H9 (cell line): ENCODE results near the gene FAM83C. TPM values are rescaled to one million over a fixed set of nuclear protein-coding genes. Genes with fewer than 3 reads are reported as not detected.
A peak's percentile ranks its signal among the peaks of the same experiment; 100 is the strongest.

ENCODE experiments used
- DNase-seq: peaks from one replicate; pipeline ENCODE4 v3.0.0-alpha.2; 2017
- H2AFZ ChIP-seq: one replicate; pipeline ENCODE4 v1.6.1; 2013; ENCODE audit warnings: mild to moderate bottlenecking, low read length, control low read depth, moderate library complexity
- H2AK5ac ChIP-seq: 2 replicates; pipeline ENCODE4 v1.6.1; 2013; ENCODE audit warnings: low read length, control low read depth, mixed read lengths; ENCODE audit not compliant: insufficient read length
- H2BK120ac ChIP-seq: one replicate; pipeline ENCODE4 v1.6.1; 2013; ENCODE audit warnings: low read depth, mild to moderate bottlenecking, low read length, control low read depth, inconsistent platforms; ENCODE audit not compliant: poor library complexity, severe bottlenecking
- H2BK12ac ChIP-seq: 2 replicates; pipeline ENCODE4 v1.6.1; 2013; ENCODE audit warnings: low read length, control low read depth, mixed read lengths, low read depth; ENCODE audit not compliant: insufficient read length
- H2BK15ac ChIP-seq: 2 replicates; pipeline ENCODE4 v1.6.1; 2013; ENCODE audit warnings: low read depth, low read length, control low read depth
- H2BK20ac ChIP-seq: one replicate; pipeline ENCODE4 v1.6.1; 2013; ENCODE audit warnings: low read depth, mild to moderate bottlenecking, low read length, control low read depth, inconsistent platforms; ENCODE audit not compliant: poor library complexity, severe bottlenecking
- H2BK5ac ChIP-seq: 2 replicates; pipeline ENCODE4 v1.6.1; 2013; ENCODE audit warnings: low read length, control low read depth, mixed read lengths; ENCODE audit not compliant: insufficient read length
- H3K14ac ChIP-seq: 2 replicates; pipeline ENCODE4 v1.6.1; 2013; ENCODE audit warnings: low read length, control low read depth; ENCODE audit not compliant: insufficient read depth
- H3K18ac ChIP-seq: 2 replicates; pipeline ENCODE4 v1.6.1; 2013; ENCODE audit warnings: low read depth, mild to moderate bottlenecking, mixed read lengths, low read length, control low read depth; ENCODE audit not compliant: insufficient read length
- H3K23ac ChIP-seq: 2 replicates; pipeline ENCODE4 v1.6.1; 2013; ENCODE audit warnings: low read length, control low read depth, mixed read lengths, low read depth; ENCODE audit not compliant: insufficient read length
- H3K23me2 ChIP-seq: 2 replicates; pipeline ENCODE4 v1.6.1; 2013; ENCODE audit warnings: low read depth, mild to moderate bottlenecking, mixed read lengths, low read length, control low read depth; ENCODE audit not compliant: insufficient read length, poor library complexity, severe bottlenecking
- H3K27ac ChIP-seq: 2 replicates; pipeline ENCODE4 v1.5.1; 2013; ENCODE audit warnings: low read length, control low read depth, mixed read lengths, low read depth; ENCODE audit not compliant: insufficient read length
- H3K27me3 ChIP-seq: 2 replicates; pipeline ENCODE4 v1.6.1; 2013; ENCODE audit warnings: low read length, control low read depth, inconsistent platforms; ENCODE audit not compliant: insufficient read depth
- H3K4ac ChIP-seq: 2 replicates; pipeline ENCODE4 v1.6.1; 2013; ENCODE audit warnings: low read depth, mild to moderate bottlenecking, control low read depth, inconsistent platforms, low read length, moderate library complexity
- H3K4me1 ChIP-seq: 2 replicates; pipeline ENCODE4 v1.6.1; 2013; ENCODE audit warnings: low read length, control low read depth, inconsistent platforms; ENCODE audit not compliant: insufficient read depth
- H3K4me2 ChIP-seq: 2 replicates; pipeline ENCODE4 v1.6.1; 2013; ENCODE audit warnings: low read length, control low read depth, mixed read lengths; ENCODE audit not compliant: insufficient read length, insufficient read depth
- H3K56ac ChIP-seq: 2 replicates; pipeline ENCODE4 v1.6.1; 2013; ENCODE audit warnings: low read depth, mild to moderate bottlenecking, mixed read lengths, low read length, control low read depth; ENCODE audit not compliant: insufficient read length
- H3K79me1 ChIP-seq: 2 replicates; pipeline ENCODE4 v1.6.1; 2013; ENCODE audit warnings: low read depth, mild to moderate bottlenecking, moderate library complexity, low read length, control low read depth, inconsistent platforms; ENCODE audit not compliant: insufficient read depth, poor library complexity, severe bottlenecking
- H3K79me2 ChIP-seq: 2 replicates; pipeline ENCODE4 v1.6.1; 2013; ENCODE audit warnings: low read length, control low read depth, inconsistent platforms; ENCODE audit not compliant: insufficient read depth
- H3K9ac ChIP-seq: 2 replicates; pipeline ENCODE4 v1.6.1; 2013; ENCODE audit warnings: low read length, control low read depth, mixed read lengths; ENCODE audit not compliant: insufficient read length; ENCODE audit errors: extremely low read depth
- H3K9me3 ChIP-seq: one replicate; pipeline ENCODE4 v1.6.1; 2013; ENCODE audit warnings: low read depth, low read length, inconsistent platforms; ENCODE audit not compliant: control insufficient read depth
- H3T11ph ChIP-seq: one replicate; pipeline ENCODE4 v1.6.1; 2013; ENCODE audit warnings: mild to moderate bottlenecking, low read length, control low read depth, inconsistent platforms
- H4K20me1 ChIP-seq: one replicate; pipeline ENCODE4 v1.6.1; 2013; ENCODE audit not compliant: control insufficient read depth, insufficient read length, insufficient read depth
- H4K5ac ChIP-seq: 2 replicates; pipeline ENCODE4 v1.6.1; 2013; ENCODE audit warnings: low read depth, mild to moderate bottlenecking, mixed read lengths, low read length, control low read depth; ENCODE audit not compliant: insufficient read length
- H4K8ac ChIP-seq: replicated peaks from 2 replicates; pipeline ENCODE4 v1.6.1; 2013; ENCODE audit warnings: low read length, control low read depth, mixed read lengths, low read depth; ENCODE audit not compliant: insufficient read length
- H4K91ac ChIP-seq: 2 replicates; pipeline ENCODE4 v1.6.1; 2013; ENCODE audit warnings: low read depth, mild to moderate bottlenecking, moderate library complexity, mixed read lengths, low read length, control low read depth; ENCODE audit not compliant: insufficient read length
- H3K27ac Mint-ChIP-seq, 3 experiments: 2 replicates in 2 of 3; 3 replicates in 1 of 3; pipeline ENCODE4 v1.8.0; 2020 to 2021; ENCODE audit warnings: mixed read lengths in 3 of 3, mild to moderate bottlenecking in 1 of 3, moderate library complexity in 1 of 3
- H3K27me3 Mint-ChIP-seq: 2 replicates; pipeline ENCODE4 v1.8.0; 2021; ENCODE audit warnings: low read depth, mild to moderate bottlenecking, moderate library complexity, mixed read lengths
- H3K36me3 Mint-ChIP-seq, 3 experiments: 2 replicates in 2 of 3; 3 replicates in 1 of 3; pipeline ENCODE4 v1.8.0; 2020 to 2021; ENCODE audit warnings: low read depth in 3 of 3, mixed read lengths in 3 of 3; ENCODE audit not compliant: insufficient read depth in 1 of 3
- H3K4me1 Mint-ChIP-seq, 2 experiments: 2 replicates each; pipeline ENCODE4 v1.8.0; 2020; ENCODE audit warnings: mixed read lengths in 2 of 2
- H3K4me3 Mint-ChIP-seq, 2 experiments: 2 replicates in 1 of 2; 3 replicates in 1 of 2; pipeline ENCODE4 v1.8.0; 2020 to 2021; ENCODE audit warnings: mild to moderate bottlenecking in 2 of 2, mixed read lengths in 2 of 2, moderate library complexity in 1 of 2
- H3K9me3 Mint-ChIP-seq, 2 experiments: 2 replicates in 1 of 2; 3 replicates in 1 of 2; pipeline ENCODE4 v1.8.0; 2020; ENCODE audit warnings: mild to moderate bottlenecking in 2 of 2, mixed read lengths in 2 of 2, moderate library complexity in 1 of 2
- CTCF ChIP-seq: fragments of 200-600 bp; sonication (generic); conservative IDR thresholded peaks from 3 replicates; pipeline ENCODE4 v1.8.0; 2021; ENCODE audit warnings: antibody characterized with exemption, mild to moderate bottlenecking
- WGBS: extraction: QIAGEN DNeasy Blood & Tissue Kit; methylation state at CpG from one replicate; pipeline ENCODE4 v1.1.7; 2013; ENCODE audit warnings: missing lambda C conversion rate, low lambda C conversion rate, mixed read lengths; ENCODE audit not compliant: insufficient read length; ENCODE audit errors: extremely low coverage; 5-methylcytosine and 5-hydroxymethylcytosine counted together
- total RNA-seq: library from RNA; stranded (reverse); gene quantifications from 2 replicates; pipeline ENCODE4 v1.2.1, GENCODE V29; 2021

The FAM83C gene
- total RNA-seq, 1 experiment from 2014 or later: not detected

- no peak overlapping the region for H4K5ac ChIP-seq
- no peak overlapping the region for H2BK20ac ChIP-seq
- Mint-ChIP-seq H3K27me3 (no peaks in the 10 kb centered on the region; the same call in none of the 2 replicates), H3K9me3 (no peaks in the 10 kb centered on the region), H3K36me3 (peaks cover 0 to 42% (median 24%) of the 10 kb centered on the region in 3 experiments; a peak in 5 of 7 replicates), H3K27ac (peak overlapping the region; percentile 92 to 96 (median 94); a peak in 6 of 7 replicates), H3K4me3 (no peak overlapping the region), H3K4me1 (peaks cover 60 to 61% of the 10 kb centered on the region in 2 experiments)
- no CpG with 5 or more reads among the region's 1 CpG for WGBS
- H2BK120ac ChIP-seq: no peak overlapping the region
- H3K27me3 ChIP-seq: no peaks in the 10 kb centered on the region
- no peak overlapping the region for H4K8ac ChIP-seq
- TF ChIP-seq CTCF: peak; percentile 53; the same call in 2 of the 3 replicates
- H4K20me1 ChIP-seq: no peaks in the 10 kb centered on the region
- H2BK15ac ChIP-seq: no peak overlapping the region
- no peak overlapping the region for H4K91ac ChIP-seq
- no peak overlapping the region for H3K18ac ChIP-seq
- H3K4ac ChIP-seq: no peak overlapping the region
- no peak overlapping the region for H3K4me2 ChIP-seq
- no peak overlapping the region for H2AK5ac ChIP-seq
- no peak overlapping the region for H3K9ac ChIP-seq
- no peaks in the 10 kb centered on the region for H3K79me1 ChIP-seq
- no peak overlapping the region for H2AFZ ChIP-seq
- DNase-seq: peak; percentile 87
- H3K14ac ChIP-seq: no peak overlapping the region
- no peaks in the 10 kb centered on the region for H3K79me2 ChIP-seq
- no peak overlapping the region for H3K23ac ChIP-seq
- H3K27ac ChIP-seq: no peak overlapping the region
- H3K23me2 ChIP-seq: no peaks in the 10 kb centered on the region
- no peak overlapping the region for H3T11ph ChIP-seq
- no peak overlapping the region for H3K56ac ChIP-seq
- H2BK12ac ChIP-seq: peak overlapping the region; percentile 19
- H3K9me3 ChIP-seq: no peaks in the 10 kb centered on the region
- H2BK5ac ChIP-seq: no peak overlapping the region
- peaks cover 11% of the 10 kb centered on the region; the same call in 1 of the 2 replicates for H3K4me1 ChIP-seq
These were observed 27.5 kb downstream of the FAM83C start for GRCh38 chr20:35264755-35265154.
